Measurements from ENCODE around the gene ZBP1.

ZBP1 gene

GRCh38 chr20:57596358-57596757 lies 23.9 kb downstream of the ZBP1 start:
- no peak for DNase-seq

DNA sequence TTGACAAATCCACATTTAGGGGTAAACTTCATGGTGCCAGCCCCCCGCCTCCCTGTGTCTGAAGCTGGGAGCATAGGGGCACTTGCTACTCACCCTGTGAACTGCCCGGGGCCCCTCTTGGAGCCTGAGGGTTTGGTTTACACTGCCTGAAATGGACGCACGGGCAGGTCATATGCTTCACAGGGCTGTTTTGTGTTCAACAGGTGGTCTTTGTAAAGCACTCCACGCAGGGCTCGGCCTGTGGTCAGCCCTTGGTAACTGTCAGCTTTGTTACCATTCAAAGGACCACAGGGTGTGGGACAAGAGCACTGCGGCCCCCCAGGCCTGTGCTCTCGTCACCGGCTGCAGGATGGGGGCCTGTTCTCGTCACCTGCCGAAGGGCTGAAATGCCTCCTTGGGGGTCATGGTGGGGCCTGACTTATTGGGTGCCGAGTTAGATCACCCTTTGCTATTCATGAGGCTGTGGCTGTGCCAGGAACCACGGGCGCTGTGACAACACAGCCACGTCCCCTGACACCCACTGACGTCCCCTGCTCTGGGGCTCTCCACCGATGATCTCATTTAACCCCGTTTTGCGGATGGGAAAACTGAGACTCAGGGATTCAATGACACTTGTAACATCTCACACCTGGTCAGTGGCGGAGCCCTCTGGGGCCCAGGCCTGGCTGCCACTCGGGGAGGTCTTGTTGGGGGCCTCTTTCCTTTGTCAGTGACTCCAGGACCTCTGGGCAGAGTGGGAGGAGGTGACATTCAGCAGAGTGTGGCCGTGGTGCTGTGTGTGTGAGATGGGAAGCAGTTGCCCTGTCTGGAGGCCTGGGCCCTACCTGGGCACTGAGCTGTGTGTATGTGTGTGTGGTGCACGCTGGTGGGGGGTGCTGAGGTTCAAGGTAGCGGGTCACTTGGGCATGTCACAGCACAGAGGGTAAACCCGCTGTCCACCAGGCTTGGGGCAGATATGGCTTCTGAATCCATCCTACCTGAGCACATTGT lies 24.9 kb downstream of the ZBP1 start:
- no peak for DNase-seq

DNA sequence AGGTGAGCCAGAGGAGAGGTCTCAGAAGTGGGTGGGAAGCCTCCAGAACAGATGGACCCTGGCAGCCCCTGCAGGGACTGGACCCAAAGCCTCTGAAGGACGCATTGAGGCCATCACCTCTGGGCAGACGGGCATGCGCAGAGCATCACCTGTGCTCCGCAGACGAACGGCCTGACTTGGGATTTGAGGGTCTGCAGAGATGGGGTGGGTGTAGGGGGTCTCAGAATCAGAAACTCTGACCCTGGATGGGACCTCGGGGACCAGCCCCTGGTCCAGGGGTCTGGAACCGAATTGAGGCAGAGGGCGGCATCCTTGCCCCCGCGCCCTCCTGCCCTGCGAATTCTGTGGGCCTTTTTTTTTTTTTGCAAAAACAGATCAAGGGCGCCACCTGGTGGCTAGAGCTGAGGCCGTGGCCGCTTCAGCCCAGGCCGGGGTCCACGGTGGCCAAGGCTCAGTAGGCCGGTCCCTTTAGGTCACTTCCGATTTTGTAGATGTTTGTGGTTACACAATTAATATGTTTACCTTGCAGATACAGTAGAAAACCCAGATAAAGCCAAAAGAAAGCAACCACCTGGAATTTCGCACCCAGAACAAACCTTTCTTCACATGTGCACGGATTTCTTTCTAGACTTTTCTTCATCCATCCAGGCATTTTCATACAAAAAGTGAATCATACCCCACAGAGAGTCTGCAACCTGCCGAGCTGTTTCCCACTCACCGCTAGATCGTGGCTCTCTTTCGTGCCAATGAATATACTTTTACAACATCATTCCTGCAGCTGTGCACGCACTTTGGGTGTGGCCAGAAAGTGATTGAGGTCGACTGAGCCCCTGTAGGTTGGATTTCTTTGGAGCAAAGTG lies 25.9 kb downstream of the ZBP1 start:
- DNase-seq, result peak; percentile 73

DNA sequence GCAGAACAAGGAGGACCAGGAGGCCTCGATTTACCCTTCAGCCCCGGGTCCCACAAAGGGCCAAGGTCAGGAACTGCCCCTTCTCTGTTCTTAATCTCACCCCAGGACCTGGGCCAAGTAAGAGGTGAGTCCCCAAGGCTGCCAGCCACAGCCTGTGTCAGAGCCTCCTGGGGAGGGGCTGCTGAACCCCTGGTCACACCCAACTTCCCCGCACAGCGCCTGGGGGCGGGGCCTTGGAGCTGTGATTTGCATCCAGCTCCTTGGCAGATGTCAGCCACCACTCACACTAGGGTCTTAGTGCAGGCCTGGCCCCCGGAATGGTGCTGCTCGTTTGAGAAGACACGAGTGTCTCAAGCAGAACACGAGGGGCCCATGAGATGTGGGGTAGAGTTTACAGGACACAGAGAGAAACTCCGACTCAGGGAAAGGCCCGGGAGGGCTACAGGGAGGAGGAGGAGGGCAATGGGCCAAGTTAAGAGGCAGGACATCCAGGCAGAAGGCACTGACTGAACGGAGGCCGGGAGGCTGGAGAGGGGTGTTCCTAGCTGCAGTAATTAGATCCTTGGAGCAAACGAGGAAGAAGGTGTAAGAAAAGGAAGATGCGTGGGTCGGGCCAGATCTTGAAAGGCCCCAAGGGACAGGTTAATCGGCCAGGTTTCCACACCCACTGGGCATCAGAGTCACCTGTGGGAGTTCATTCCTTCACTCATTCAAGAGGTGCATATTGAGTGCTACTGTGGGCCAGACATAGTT lies 26.9 kb downstream of the ZBP1 start:
- DNase-seq, result no peak

GRCh38 chr20:57592263-57593092 lies 27.7 kb downstream of the ZBP1 start:
- DNase-seq, result no peak

DNA sequence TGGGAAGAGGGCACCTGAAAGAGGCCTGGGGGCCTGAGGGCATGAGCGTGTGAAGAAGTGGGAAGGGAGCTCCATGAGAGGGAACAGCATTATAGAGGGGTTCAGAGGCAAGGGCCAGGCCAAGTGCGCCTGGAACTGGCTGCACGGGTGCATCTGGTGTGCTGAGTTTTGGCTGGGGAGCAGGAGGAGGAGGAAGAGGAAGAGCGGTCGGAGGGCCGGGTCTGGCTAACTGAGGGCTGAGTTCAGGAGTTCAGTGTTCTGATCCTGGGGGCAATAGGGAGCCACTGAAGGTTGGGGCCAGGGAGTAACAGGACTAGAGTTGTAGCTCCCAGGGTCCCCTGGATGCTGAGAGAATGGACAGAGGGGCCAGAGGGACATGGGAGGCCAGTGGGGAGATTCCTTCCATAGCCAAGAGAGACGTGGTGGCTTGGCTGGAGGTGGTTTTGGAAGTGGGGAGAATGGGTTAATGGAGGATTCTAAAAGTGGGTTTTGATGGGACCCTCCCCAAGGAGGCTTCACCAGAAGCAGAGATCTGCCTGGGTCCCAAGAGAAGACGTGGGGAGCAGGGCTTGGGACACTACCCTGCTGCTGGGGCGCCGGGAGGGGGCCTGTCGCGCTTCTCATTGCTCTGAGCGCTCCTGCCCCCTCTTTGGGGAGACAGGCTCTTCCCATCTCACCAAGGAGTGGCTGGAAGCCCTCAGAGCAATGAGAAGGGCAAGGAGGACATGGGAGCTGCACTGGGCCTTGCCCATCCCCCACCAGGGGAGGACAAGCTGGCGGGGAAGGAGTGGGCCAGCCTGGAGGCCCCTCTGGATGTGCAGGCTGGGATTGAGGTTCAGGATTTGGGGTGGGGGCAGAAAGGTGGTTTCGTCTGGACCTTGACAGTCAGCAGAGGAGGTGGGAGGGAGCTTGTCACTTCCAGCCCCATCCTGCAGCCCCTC lies 28.7 kb downstream of the ZBP1 start:
- no peak for DNase-seq

DNA sequence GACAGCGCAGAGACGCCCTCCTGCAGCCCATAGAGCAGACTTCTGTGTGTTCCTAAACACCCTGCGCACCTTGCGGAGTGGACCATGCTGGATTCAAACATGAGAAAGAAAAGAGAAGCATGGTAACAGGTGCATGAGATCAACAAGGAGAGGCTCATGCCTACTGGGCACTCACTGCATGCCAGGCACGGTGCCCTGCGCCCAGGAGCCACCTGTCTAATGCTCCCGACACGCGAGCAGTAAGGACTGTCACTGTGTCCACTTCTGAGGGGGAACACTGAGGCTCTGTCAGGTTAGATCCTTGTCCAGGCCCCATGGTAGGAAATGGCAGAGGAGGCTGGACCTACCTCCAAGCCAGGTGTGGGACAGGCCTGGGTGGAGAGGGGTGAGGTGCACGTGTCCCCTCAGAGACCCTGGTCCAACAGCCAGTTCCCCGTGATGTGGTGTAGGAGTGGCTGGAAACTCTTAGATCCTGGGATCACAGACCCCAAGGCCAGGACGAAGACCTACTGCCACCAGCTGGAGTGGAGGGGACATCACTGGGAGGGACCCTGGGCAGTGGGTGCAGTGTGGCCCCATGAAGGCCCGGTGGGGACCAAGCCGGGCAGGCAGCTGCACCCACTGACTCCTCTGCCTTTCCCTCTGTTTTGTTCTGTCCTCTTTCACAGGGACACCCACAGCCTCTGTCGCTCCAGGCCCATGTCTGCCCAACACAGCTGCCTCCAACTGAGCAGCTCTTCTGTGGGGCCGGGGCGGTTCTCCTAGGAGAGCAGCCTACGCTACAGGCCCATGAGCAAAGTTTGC lies 29.5 kb downstream of the ZBP1 start:
- DNase-seq, result no peak

DNA sequence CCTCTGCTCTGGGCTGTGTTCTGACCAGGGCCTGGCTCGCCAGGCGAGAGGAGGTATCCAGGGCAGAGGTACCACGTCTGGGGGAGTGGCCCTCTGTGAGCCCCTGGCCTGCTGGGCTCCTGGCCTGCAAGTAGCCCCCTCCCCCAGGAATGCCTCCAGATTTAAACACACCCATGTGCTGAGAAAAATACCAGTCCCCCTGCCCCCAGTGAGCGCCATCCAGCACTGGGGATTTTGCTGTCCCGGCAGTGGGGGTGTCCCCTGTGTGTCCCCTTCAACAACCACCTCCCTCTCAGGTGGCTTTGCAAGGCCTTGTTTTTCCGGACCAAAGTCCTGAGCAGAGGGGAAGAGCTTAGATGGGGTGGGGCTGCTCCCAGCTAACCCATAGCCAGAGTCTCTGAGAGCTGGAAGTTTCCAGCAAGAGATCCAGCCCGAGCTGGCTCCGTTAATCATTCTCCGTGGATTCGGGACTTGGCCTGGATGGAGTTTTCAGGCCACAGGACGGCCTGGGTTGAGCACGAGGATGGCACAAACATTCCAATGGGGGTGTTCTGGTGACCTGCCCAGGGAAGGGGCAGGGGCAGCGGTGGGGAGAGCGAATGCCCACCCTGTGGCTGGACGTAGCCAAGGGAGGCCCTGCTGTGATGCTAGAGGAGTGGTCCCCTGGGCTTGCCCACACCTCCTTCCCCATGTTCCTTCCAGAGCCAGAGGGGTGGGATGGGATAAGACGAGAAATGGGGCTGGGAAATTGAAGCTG lies 30.3 kb downstream of the ZBP1 start:
- no peak for DNase-seq

- DNase-seq, result no peak
Observed at GRCh38 chr20:57589123-57589727, 31.0 kb downstream of the ZBP1 start.

- DNase-seq, result no peak
Observed at GRCh38 chr20:57588596-57588995, 31.6 kb downstream of the ZBP1 start.

DNA sequence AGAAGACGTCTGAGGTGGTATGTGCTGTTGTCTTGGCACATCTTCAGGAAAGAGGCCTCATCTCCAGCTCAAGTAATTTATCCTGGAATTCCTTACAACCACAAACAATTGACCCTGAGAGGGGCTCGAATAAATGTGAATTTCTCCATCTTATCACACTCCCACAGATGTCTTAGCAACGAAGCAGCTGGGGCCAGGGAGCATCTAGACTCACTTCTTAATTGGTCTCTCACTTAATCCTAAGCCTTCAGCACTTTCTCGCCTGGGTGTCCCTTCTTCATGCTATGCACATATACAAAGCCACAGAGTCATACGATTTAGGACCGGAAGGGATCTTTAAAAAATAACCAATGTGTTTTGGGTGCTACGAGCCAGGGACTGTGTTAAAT lies 32.2 kb downstream of the ZBP1 start:
- no peak for DNase-seq

- no peak for DNase-seq
Observed at GRCh38 chr20:57587278-57587988, 32.8 kb downstream of the ZBP1 start.

- no peak for DNase-seq
Observed at GRCh38 chr20:57586943-57587277, 33.3 kb downstream of the ZBP1 start.

DNA sequence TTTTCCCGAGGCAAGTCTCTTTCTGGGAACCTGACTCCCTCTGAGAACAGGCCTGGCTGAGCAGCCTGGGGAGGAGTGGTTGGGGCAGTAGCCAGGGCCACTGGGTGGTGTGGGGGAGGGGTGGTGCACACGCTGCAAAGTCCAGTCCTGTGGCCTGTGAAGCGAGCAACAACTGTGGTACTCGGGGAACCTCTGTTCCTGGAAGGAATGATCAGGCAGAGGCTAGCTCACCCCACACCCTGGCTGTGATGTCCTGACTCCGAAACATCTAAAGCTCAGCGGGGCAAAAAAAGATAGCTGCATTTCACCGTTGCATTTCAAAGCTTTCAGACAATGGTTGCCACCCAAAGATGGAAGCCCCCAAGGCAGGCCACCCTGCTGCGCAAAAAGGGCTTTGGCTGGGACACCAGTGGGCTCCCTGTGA lies 33.8 kb downstream of the ZBP1 start:
- no peak for DNase-seq

- DNase-seq, result no peak
Observed at GRCh38 chr20:57585466-57586213, 34.6 kb downstream of the ZBP1 start.

GRCh38 chr20:57584768-57585461 lies 35.3 kb downstream of the ZBP1 start:
- DNase-seq, result no peak
